B cell (primary cell): ENCODE data around the gene SERPINE2.

ENCODE experiments used
- EZH2 ChIP-seq: IDR thresholded peaks from 2 replicates; pipeline ENCODE4 v1.6.1; 2012; ENCODE audit warnings: borderline replicate concordance, low read depth, mild to moderate bottlenecking, moderate library complexity, low read length; ENCODE audit not compliant: insufficient read depth, poor library complexity, severe bottlenecking
- TF ChIP-seq, protein P1 (sequence below): fragments of 200-600 bp; IDR thresholded peaks from one replicate; pipeline ENCODE4 v1.8.0; 2022; ENCODE audit warnings: antibody characterized with exemption, mild to moderate bottlenecking

DNA sequence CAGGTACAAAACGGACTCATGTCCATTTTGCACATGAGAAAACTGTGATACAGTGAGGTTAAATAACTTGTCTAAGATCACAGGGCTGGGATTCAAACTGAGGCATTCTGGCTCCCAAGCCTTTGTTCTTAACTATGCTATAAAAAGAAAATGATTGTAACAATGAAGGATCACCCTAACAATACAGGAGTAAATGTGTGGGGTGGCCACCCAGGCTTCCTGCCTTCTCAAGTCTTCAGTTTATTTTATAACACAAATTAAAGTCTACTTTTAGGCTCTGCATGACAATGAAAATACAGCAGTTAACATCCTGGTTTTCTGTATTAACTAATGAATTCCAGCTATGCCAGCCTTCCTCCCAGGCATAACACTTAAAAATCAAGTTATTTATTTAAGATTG lies 101.6 kb downstream of the SERPINE2 start:
- TF ChIP-seq, protein P1, sequence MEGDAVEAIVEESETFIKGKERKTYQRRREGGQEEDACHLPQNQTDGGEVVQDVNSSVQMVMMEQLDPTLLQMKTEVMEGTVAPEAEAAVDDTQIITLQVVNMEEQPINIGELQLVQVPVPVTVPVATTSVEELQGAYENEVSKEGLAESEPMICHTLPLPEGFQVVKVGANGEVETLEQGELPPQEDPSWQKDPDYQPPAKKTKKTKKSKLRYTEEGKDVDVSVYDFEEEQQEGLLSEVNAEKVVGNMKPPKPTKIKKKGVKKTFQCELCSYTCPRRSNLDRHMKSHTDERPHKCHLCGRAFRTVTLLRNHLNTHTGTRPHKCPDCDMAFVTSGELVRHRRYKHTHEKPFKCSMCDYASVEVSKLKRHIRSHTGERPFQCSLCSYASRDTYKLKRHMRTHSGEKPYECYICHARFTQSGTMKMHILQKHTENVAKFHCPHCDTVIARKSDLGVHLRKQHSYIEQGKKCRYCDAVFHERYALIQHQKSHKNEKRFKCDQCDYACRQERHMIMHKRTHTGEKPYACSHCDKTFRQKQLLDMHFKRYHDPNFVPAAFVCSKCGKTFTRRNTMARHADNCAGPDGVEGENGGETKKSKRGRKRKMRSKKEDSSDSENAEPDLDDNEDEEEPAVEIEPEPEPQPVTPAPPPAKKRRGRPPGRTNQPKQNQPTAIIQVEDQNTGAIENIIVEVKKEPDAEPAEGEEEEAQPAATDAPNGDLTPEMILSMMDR = no peak
- no peak for TF ChIP-seq EZH2
